PC-3 (cell line): ENCODE data around the gene SLC2A9.

Source experiments
- EZH2 ChIP-seq: fragments of 300-600 bp; sonication (generic); IDR thresholded peaks from one replicate; pipeline ENCODE4 v1.6.1; 2017; ENCODE audit warnings: antibody characterized with exemption, mild to moderate bottlenecking, low read length; ENCODE audit not compliant: unreplicated experiment
- EZH2phosphoT487 ChIP-seq: fragments of 300-600 bp; sonication (generic); IDR thresholded peaks from 2 replicates; pipeline ENCODE4 v1.6.1; 2018; ENCODE audit warnings: mild to moderate bottlenecking, antibody characterized with exemption, low read length, borderline replicate concordance
- TF ChIP-seq, protein P1 (sequence below): fragments of 300-600 bp; sonication (generic); conservative IDR thresholded peaks from 2 replicates; pipeline ENCODE4 v1.5.1; 2017; ENCODE audit warnings: antibody characterized with exemption, low read depth, mild to moderate bottlenecking, low read length

DNA sequence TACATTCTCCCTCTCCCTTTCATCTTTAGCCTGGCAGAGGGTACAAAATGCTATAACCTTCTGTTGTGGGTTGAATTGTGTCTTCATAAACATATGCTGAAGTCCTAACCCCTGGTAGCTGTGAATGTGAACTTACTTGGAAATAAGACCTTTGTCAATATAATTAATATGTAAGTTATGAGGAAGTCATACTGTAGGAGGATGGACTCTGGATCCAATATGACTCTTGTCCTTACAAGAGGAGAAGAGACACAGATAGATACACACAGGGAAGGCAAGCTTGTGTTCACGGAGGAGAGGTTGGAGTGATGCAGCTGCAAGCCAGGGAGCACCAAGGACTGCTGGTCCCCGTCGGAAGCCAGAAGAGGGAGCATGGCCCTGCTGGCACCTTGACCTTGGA, 94.7 kb downstream of the SLC2A9 start:
- TF ChIP-seq, protein P1, sequence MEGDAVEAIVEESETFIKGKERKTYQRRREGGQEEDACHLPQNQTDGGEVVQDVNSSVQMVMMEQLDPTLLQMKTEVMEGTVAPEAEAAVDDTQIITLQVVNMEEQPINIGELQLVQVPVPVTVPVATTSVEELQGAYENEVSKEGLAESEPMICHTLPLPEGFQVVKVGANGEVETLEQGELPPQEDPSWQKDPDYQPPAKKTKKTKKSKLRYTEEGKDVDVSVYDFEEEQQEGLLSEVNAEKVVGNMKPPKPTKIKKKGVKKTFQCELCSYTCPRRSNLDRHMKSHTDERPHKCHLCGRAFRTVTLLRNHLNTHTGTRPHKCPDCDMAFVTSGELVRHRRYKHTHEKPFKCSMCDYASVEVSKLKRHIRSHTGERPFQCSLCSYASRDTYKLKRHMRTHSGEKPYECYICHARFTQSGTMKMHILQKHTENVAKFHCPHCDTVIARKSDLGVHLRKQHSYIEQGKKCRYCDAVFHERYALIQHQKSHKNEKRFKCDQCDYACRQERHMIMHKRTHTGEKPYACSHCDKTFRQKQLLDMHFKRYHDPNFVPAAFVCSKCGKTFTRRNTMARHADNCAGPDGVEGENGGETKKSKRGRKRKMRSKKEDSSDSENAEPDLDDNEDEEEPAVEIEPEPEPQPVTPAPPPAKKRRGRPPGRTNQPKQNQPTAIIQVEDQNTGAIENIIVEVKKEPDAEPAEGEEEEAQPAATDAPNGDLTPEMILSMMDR = no peak
- no peak for TF ChIP-seq EZH2
- TF ChIP-seq EZH2phosphoT487 = no peak
